ENCODE data around the gene RHO. TPM values are rescaled to one million over a fixed set of nuclear protein-coding genes. Genes with fewer than 3 reads are reported as not detected.
A peak's percentile ranks its signal among the peaks of the same experiment; 100 is the strongest.

RHO gene
- total RNA-seq, 1 experiment from 2014 or later: not detected

GRCh38 chr3:129547241-129547640 is 18.8 kb downstream of the RHO start:
- Histone ChIP-seq H3K4me1 (no peaks in the 10 kb centered on the region), H3K4me3 (ENCODE audit: low read depth, low read length) (no peak overlapping the region), H3K27me3 (replicated peaks; ENCODE audit: control insufficient read depth, insufficient read depth, low read length) (no peaks in the 10 kb centered on the region), H3K9me3 (no peaks in the 10 kb centered on the region), H3K36me3 (ENCODE audit: control insufficient read depth, insufficient read depth, low read length) (no peaks in the 10 kb centered on the region)
- H3K4me1 Mint-ChIP-seq (ENCODE audit: low read depth, unreplicated experiment): peaks cover 6% of the 10 kb centered on the region
- no peaks in the 10 kb centered on the region for H3K36me3 Mint-ChIP-seq (ENCODE audit: insufficient read depth, unreplicated experiment)
- H3K27me3 Mint-ChIP-seq (ENCODE audit: insufficient read depth, unreplicated experiment): no peaks in the 10 kb centered on the region
- intact Hi-C loops (cut with micrococcal nuclease; ENCODE audit: unreplicated experiment): no loop called here
- H3K27ac Mint-ChIP-seq (ENCODE audit: unreplicated experiment): no peak overlapping the region
- ChIA-PET CTCF (no interaction called here), POLR2A (no interaction called here)
- no peak for DNase-seq
- no peak overlapping the region for H3K4me3 Mint-ChIP-seq (ENCODE audit: unreplicated experiment)
- TF ChIP-seq CTCF (IDR thresholded peaks at IDR 0.05; ENCODE audit: insufficient read depth in 1 of 2, low read depth in 1 of 2, low read length in 1 of 2, severe bottlenecking in 1 of 2, unreplicated experiment in 1 of 2): no peak
- no TSS peak for BruUV-seq (replicated peaks)
- no peaks in the 10 kb centered on the region for H3K9me3 Mint-ChIP-seq (ENCODE audit: unreplicated experiment)

GRCh38 chr3:129548104-129548965 is 19.9 kb downstream of the RHO start:
- ChIA-PET POLR2A (no interaction called here), CTCF (no interaction called here)
- Mint-ChIP-seq H3K36me3 (ENCODE audit: insufficient read depth, unreplicated experiment) (no peaks in the 10 kb centered on the region), H3K9me3 (ENCODE audit: unreplicated experiment) (no peaks in the 10 kb centered on the region), H3K27ac (ENCODE audit: unreplicated experiment) (no peak overlapping the region), H3K4me3 (ENCODE audit: unreplicated experiment) (no peak overlapping the region), H3K27me3 (ENCODE audit: insufficient read depth, unreplicated experiment) (peaks cover 3% of the 10 kb centered on the region), H3K4me1 (ENCODE audit: low read depth, unreplicated experiment) (peaks cover 6% of the 10 kb centered on the region)
- DNase-seq: no peak
- no peaks in the 10 kb centered on the region for H3K27me3 ChIP-seq (replicated peaks; ENCODE audit: control insufficient read depth, insufficient read depth, low read length)
- BruUV-seq (replicated peaks): no TSS peak
- no peak for TF ChIP-seq CTCF (IDR thresholded peaks at IDR 0.05; ENCODE audit: insufficient read depth in 1 of 2, low read depth in 1 of 2, low read length in 1 of 2, severe bottlenecking in 1 of 2, unreplicated experiment in 1 of 2)
- H3K9me3 ChIP-seq: no peaks in the 10 kb centered on the region
- H3K4me3 ChIP-seq (ENCODE audit: low read depth, low read length): no peak overlapping the region
- H3K4me1 ChIP-seq: no peaks in the 10 kb centered on the region
- intact Hi-C loops (cut with micrococcal nuclease; ENCODE audit: unreplicated experiment): no loop called here
- no peaks in the 10 kb centered on the region for H3K36me3 ChIP-seq (ENCODE audit: control insufficient read depth, insufficient read depth, low read length)

- H3K4me3 Mint-ChIP-seq (ENCODE audit: unreplicated experiment): no peak overlapping the region
- TF ChIP-seq CTCF (IDR thresholded peaks at IDR 0.05; ENCODE audit: insufficient read depth in 1 of 2, low read depth in 1 of 2, low read length in 1 of 2, severe bottlenecking in 1 of 2, unreplicated experiment in 1 of 2): no peak
- H3K9me3 Mint-ChIP-seq (ENCODE audit: unreplicated experiment): no peaks in the 10 kb centered on the region
- CTCF ChIA-PET: no interaction called here
- peaks cover 3% of the 10 kb centered on the region for H3K27me3 Mint-ChIP-seq (ENCODE audit: insufficient read depth, unreplicated experiment)
- POLR2A ChIA-PET: no interaction called here
- no peaks in the 10 kb centered on the region for H3K36me3 Mint-ChIP-seq (ENCODE audit: insufficient read depth, unreplicated experiment)
- intact Hi-C loops (cut with micrococcal nuclease; ENCODE audit: unreplicated experiment): no loop called here
- no peaks in the 10 kb centered on the region for H3K4me1 Mint-ChIP-seq (ENCODE audit: low read depth, unreplicated experiment)
- no peaks in the 10 kb centered on the region for H3K4me1 ChIP-seq
- DNase-seq: no peak
- H3K27ac Mint-ChIP-seq (ENCODE audit: unreplicated experiment): peak overlapping the region; percentile 33
- H3K36me3 ChIP-seq (ENCODE audit: control insufficient read depth, insufficient read depth, low read length): no peaks in the 10 kb centered on the region
- no peak overlapping the region for H3K4me3 ChIP-seq (ENCODE audit: low read depth, low read length)
- H3K27me3 ChIP-seq (replicated peaks; ENCODE audit: control insufficient read depth, insufficient read depth, low read length): no peaks in the 10 kb centered on the region
- no peaks in the 10 kb centered on the region for H3K9me3 ChIP-seq
- BruUV-seq (replicated peaks): no TSS peak
Measured at GRCh38 chr3:129549006-129549800, 20.8 kb downstream of the RHO start.

Data from Caco-2 (cell line).